SK-N-MC (cell line): ENCODE measurements around the gene CROCC.

ENCODE experiments used
- EZH2 ChIP-seq: fragments of 200-600 bp; sonication (generic); IDR thresholded peaks from one replicate; pipeline ENCODE4 v1.6.1; 2017; ENCODE audit warnings: antibody characterized with exemption
- POLR2AphosphoS5 ChIP-seq: IDR thresholded peaks from 2 replicates; pipeline ENCODE4 v1.6.1; 2012; ENCODE audit warnings: mild to moderate bottlenecking, low read depth, low read length, borderline replicate concordance

- TF ChIP-seq EZH2: no peak
- TF ChIP-seq POLR2AphosphoS5: no peak
These were observed 22.3 kb downstream of the CROCC start for GRCh38 chr1:16944038-16944437.
